NCI-H2107 (cell line): ENCODE measurements around the gene CEP131.

ENCODE experiments used
- DNase-seq: peaks from one replicate; lab custom pipeline; 2025; lab: John Stamatoyannopoulos, UW

Gene CEP131

DNA sequence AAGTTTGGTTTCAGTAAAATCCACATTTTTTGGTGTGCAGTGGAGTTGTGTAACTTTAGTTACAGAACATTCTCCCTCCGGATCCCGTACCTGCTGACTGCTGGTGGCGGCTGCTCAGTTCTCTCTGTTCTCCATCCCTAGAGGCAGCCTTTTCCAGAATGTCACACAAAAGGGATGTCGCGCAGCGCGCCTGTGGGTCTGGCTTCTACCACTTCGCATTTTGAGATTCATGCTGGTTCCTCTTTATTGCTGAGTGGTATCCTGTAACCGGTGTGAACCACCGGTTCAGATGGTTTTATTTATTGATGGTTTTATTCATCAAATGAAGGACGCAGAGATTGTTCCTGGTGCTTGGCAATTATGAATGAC lies 981 bp upstream of the CEP131 start:
- DNase-seq: no peak

DNA sequence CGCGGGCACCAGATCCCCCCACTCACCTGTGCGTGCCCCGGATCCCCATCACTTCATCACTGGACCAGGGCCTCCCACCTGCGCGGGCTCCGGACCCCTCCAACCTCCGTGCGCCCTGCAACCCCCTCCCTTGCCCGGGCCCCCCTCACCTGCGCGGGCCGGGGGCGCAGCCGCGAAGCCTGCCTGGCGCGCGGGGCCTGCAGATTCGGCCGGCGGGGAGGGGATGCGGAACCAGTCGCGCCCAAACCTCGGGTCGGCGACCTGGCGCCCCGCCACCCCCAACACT lies 202 bp downstream of the CEP131 start:
- no peak for DNase-seq

DNA sequence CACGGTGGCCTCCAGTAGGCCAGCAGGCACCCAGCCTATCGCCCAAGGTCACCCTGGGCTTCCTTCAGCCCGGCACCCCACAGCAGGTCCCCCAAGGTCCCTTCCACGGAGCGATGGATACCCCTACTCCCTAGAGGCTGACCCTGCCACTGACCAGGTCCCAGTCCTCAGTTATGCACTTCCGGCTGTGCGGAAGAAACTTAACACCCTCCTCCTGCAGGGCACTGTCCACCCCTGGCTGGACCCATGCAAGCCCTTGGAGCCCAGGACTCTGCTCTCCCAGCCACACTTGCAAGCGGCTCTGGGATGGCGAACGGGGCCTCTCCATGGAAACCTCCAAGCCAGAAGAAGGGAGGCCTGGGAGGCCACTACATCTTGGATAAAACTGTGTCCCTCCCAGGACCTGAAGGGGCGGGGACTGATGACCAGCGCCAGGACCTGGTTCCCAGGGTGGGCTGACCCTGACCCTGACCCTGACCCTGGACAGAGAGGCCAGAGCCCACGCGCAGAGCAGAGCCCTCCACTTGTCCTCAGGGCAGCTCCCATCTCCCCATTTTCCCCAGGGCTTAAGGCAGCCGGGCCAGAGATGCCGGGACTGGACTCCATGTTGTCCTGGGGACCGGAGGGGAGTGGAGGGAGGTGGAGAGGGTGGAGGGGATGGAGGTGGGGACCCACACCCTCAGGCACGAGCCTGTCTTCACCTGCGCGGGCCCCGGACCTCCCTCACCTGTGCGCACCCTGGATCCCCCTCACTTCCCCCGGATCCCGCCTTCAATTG lies 734 bp downstream of the CEP131 start:
- DNase-seq: no peak

DNA sequence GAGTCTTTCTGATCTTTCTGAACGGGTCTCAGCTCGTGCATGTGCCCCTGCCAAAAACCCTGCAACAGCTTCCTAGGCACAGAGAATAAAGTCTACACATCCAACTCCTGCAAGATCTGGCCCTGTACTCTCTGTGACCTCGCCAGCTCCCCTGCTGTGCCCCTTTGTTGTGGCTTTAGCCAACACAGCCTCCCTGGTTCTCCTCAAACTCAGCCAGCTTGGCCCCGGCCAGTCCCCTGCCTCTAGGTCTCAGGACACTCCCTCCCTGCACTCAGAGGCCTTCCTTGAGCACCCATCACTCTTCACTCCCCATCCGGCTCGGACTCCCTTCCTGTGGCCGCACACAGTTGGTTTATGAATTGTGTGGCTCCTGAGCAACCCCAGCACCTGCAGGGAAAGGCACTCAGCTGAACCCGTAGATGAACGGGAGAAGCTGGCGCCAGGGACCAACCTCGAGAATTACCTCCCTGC lies 1.4 kb downstream of the CEP131 start:
- DNase-seq: no peak

DNA sequence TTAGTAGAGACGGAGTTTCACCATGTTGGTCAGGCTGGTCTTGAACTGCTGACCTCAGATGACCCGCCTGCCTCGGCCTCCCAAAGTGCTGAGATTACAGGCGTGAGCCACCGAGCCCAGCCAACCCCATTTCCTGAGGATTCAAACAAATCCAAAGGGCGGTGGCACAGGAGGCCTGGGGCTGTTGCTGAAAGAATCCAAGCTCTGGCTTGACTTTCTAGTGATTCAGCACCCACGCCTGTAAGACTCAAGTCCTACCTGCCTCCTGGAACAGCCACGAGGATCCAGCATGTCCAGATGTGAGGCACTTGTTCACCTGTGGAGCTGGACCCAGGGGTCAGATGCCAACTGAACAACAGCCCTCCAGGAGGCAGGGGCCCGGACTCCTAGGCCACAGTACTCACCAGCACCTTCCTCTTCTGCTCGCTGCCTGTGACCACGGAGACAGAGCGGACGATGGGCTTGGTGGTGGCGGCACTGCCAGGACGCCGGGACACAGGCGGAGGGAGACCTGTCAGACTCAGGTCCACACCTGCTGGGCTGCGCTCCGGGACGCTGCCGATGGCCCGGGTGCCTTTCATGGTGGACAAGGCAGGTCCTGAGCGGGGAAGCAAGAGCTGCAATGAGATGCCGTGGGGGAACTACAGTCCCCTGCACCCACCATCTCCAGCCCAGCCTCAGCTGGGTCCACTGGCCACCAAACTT lies 3.1 kb downstream of the CEP131 start:
- DNase-seq: no peak

DNA sequence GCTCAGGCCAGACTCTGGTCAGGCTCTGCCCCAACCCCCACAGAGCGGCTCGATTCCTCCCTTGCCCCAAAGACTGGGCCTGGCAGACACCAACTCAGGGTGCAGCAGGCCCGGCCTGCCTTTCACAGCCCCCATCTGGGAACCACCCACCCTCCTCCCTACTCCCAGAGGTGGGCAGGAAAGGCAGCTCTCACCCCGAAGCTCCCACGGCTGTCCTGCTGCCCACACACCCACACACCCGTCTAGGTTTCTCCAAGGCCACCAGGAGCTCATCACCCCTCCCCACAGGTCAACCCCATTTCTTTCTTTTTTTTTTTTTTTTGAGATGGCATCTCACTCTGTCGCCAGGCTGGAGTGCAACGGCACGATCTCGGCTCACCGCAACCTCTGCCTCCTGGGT lies 3.8 kb downstream of the CEP131 start:
- DNase-seq: no peak

DNA sequence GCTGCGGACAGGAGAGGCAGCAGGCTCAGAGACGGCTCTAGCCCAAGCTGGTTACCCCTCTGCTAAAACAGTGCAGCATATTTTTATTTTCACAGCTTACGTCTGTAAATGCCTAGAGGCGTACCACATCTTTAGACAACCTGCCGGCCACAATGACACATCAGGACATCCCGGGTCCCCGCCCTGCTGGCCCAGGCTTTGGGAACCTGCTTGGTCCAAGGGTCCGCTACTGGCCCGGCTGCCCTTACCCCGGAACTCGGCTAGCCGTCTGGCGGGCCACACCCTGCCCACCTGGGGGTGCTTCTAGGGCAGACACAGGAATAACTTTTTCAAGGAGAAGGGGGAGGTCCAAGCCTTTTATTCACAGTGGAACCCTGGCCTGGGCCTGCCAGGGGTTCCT lies 4.3 kb downstream of the CEP131 start:
- no peak for DNase-seq

DNA sequence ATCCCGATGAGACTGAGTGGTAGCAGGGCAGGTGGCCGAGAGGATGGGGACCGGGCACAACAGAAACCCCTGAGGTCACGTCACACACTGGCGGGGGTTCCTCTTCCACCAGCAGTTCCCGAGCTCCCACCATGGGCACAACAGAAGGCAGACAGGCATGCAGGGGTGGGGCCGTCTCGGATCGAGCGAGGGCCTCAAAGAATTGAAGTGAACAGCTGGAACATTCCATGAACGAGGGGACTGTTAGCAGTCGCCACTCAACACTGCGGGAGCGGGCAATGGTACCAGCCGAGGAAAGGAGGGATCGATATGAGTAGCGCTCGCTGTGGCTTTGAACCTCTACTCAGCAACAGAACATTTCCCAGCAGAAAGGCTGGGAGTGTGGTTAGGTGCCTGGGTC lies 5.3 kb downstream of the CEP131 start:
- DNase-seq: no peak

DNA sequence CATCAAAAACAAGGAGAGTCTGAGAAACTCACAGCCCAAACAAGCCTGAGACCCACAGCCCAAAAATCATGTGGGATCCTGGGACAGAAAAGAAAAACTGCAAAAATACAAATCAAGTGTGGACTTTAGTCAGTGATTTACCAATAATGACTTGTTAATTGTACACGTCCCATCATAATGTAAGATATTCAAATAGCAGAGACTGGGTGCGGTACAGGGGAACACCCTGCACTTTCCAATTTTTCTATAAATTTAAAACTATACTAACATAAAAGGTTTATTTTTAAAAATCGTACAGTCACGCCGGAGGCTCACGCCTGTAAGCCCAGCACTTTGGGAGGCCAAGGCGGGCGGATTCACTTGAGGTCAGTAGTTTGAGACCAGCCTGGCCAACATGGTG lies 8.8 kb downstream of the CEP131 start:
- no peak for DNase-seq

DNA sequence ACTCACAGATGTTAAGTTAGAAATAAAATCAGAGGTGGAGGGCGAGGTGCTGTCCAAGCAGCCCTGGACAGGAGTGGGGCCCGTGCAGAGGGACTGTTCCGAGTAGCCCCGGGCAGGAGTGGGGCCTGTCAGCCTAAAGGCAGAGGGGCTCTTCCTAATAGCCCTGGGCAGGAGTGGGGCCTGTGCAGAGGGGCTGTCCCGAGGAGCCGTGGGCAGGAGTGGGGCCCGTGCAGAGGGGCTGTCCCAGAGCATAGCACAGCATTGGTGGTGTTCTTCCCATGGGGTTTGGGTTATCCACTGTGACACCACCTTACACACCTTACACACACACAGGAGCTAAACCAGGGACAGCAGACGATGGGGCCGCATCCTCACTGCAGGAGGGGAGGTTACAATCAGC lies 10.4 kb downstream of the CEP131 start:
- no peak for DNase-seq

DNA sequence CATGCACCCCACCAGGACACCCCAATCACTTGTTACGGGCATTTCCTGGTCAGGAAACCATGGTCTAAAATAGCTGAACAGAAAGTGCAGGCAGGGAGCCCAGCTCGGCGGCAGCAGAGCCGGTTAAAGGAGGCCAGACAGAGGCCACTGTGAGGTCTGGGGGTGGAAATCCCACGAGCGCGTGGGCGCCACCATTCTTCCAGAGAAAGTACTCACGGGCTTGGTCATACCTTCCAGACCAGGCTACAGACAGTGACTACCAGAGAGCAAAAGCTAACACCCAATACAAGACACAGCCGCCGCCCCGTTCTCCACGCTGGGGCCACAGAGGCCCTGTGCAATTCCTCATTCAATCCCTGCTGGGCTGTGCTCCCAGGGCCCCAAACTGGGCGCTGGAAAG lies 11.9 kb downstream of the CEP131 start:
- no peak for DNase-seq

DNA sequence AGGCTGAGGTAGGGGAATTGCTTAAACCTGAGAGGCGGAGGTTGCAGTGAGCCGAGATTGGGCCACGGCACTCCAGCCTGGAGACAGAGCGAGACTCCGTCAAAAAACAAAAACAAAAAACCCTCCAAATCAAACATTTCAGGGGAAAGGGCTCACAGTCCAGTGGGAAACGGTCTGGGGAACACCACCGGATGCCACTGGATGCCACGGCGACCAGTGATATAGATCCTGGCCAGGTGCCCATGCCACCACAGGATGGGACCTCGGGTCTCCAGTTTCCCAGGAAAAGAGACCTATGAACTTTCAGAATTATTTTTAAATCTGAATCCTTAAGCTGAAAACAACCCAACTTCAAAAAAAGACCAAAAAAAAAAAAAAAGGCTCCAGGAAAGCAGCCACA lies 12.3 kb downstream of the CEP131 start:
- DNase-seq: no peak

DNA sequence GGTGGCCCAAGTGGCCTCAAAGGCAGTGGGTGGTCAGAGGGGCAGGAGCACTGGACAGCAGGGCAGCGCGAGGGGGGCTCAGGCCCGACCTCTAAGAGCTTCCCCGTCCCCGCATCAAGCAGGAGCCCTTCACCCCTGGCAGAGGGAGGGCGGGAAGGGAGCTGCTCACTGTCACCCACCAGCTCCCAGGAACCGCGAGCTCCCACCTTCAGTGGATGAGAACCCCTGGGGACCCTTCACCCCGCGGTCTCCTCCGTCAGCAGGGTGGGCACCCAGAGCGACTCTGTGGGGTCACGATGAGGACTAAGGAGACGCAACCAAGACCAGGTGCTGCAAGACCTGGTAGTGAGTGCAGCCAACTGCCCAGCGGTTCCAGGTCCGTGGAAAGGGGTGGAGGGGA lies 13.6 kb downstream of the CEP131 start:
- no peak for DNase-seq

DNA sequence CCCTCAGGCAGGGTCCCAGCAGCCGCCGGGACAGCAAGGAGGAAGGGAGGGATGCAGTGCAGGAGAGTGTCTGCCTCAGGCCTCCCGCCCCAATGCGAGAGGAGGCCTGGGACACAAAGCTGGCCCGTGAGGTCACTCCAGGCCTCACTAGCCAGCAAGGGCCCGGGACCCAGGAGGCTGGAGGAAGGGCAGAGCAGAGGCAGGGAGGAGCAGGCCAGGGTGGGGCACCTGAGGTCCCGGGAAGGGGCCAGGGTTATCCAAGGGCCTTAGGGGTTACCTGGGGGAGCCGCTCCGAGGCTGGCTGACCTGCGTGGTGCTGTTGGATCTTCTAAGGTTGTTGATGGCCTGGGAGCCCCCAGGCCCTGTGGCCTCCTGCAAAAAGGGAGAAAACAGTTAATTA lies 14.1 kb downstream of the CEP131 start:
- no peak for DNase-seq

DNA sequence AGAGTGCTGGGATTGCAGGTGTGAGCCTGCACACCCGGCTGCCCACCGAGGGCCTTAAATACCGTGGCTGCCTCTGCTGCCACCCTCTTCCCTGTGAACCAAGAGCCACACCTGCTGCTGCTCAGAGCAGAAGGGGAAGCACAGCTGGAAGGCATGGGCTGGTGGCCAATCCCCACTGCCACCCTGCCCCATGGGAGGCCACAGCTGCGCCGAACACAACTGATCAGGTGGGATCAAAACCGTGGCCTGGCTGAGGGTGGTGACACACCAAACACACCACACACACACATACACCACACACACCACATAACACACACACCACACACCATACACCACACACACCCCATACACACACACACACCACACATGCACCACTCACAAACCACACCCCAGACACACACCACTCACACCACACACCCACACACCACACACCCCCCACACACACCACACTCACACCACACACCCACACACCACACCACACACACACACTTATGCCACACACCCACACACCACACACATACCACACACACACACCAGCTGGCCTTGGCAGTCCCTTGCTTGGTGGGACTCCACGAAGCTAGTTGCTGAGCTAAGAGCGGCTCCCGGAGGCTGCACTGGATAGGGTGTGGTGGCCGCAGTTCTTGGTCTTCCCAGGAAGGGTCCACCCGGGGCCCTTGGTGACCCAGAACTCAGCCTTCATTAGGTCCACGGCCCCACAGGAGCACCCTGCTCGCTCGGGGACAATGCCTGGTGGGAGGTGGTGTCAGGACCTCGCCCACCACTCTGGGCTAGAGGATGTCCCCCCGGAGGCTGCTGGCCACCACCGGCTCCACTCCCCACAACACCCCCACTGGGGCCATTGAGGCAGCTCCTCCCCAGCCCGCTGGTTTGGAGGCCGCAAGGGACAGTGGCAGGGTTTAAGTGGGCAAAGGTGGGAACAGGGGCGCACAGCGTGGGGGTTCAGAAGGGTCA lies 14.9 kb downstream of the CEP131 start:
- no peak for DNase-seq

DNA sequence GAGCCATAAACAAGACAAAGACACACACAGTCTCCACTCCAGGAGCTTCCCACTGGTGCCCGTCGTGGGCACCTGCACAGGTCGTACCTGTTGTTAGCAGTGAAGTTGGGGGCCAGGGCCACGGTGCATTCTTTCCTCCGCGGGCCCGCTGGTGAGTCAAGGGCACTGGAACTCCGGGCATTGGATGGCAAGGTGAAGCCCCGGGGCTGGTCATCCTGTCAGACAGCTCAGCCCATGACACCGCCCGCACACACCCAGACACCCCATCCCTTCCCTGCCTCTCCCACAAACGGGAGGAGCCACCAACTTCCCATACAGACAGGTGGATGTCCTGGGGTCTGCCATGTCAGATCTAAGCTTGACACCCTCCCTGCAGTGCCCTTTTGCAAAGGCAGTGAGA lies 16.1 kb downstream of the CEP131 start:
- DNase-seq: no peak

DNA sequence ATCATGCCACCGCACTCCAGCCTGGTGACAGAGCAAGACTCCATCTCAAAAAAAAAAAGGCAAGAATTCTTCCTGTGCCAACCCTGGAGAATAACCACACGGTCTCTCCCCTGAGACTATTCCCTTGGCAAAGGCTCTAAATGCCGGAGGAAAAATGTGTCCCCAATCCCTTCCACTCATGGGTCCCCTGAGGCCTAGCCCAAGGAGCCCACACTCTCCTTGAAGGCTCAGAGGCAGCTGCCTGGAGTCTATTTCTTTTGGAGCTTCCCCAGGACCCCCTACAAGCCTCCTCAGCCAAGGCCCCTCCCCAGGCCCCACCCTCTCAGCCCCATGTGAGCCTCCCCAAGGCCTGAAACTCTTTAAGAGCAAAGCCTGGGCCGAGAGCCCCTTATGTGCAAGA lies 16.6 kb downstream of the CEP131 start:
- DNase-seq: no peak

DNA sequence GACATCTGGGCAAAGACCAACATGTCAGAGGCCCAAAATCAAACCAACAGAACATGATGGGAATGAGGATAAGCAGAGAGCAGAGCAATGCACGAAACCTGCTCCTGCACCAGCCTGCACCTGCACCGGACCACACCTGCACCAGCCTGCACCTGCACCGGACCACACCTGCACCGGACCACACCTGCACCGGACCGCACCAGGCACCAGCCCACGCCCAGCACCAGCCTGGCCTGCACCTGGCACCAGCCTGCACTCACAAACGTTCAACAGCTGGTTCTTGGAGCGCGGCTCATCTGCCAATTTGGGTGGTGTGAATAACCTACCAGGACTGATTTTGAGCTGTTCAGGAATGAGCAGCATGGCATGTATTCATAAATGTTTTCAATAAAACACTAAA lies 18.2 kb downstream of the CEP131 start:
- no peak for DNase-seq

DNA sequence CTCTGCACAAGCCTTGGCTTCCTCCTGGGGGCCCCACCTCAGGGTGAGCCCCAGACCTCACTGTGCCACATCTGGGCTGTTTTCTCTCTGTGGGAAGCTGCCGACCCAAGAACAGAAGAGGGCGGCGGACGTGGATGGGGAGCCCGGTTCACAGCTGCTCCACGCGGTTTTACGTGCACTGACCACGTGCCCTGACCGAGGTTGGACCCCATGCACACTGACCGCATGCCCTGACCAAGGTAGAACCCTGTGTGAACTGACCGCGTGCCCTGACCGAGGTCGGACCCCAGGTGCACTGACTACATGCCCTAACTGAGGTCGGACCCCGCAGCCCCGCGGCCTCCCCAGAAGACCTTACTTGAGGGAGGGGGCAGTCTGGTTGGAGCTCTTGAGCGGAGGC lies 19.6 kb downstream of the CEP131 start:
- no peak for DNase-seq

DNA sequence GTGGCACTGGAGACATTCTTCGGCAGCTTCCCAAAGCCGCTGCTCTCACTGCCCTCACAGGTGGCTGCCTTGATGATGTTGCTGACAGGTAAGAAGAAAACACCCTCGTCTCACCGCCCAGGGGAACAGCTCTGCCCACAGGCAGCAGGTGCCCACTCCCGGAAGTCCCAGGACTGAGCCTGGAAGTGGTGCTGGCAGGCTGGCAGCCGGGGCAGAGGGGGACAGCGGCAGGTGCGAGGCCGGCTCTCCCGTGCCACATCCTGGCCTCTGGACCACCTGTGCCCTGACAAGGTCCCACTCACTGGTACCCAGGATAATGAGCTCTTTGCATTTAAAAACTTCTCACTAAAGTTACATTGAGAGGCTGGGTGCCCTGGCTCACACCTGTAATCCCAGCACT lies 20.4 kb downstream of the CEP131 start:
- no peak for DNase-seq

DNA sequence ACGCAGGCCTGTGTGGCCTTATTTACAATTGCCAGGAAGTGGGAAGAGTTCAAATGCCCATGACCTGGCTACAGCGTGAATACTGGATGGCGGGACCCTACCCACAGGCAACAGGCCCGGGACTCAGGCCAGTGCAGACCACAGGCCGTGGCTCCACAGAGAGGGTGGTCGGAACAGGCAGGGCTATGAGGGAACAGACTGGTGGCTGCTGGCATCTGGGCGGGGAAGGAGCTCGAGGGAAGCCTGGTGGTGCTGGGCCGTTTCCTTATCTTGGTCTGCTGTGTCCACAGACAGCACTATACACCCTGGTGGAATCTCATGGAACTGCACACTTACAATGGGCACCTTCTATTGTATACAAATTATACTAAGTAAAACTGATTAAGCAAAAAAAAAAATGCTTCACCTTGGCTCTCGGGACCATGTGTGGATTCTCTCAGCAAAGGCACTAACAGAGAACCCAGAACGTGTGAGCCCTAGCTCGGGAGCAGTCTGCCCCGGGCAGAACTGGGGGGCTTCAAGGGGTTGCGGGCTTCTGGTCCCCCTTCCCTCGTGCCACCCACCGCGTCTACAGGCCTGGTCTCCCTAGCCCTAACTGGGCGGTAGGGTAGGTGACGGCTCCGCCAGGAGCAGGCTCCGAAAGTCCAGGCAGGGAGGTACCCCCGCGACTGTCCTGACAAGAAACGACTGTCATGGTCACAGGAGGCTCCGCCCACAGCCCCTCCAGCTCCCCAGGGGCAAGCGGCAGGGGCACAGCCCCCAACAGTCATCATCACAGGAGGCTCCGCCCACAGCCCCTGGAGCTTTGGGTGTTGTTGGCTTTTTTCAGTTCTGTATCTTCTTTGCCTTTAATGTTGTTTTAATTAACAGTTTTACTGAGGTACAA lies 21.8 kb downstream of the CEP131 start:
- DNase-seq: no peak

DNA sequence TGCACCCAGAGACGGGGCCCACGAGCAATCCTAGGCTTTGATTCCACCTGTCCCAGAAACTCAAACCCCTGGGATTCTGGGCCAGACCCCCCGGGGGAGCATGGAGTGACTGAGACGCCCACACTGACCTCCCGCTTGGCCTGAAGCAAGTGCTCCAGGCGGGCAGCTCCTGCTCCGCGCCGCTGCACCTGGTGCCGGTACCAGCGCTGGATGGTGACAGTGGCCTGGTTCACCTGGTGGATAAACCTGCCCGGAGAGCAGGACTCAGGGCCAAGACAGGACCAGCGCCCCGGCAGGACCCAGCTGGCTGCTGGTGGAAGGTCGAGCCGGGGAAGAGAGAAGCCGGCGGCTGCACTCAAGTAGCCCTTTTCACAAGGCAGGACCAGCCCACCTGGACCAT lies 22.6 kb downstream of the CEP131 start:
- no peak for DNase-seq
